WTC11 (cell line): ENCODE data around the gene FCN3. TPM values are rescaled to one million over a fixed set of nuclear protein-coding genes. Genes with fewer than 3 reads are reported as not detected.
A peak's percentile ranks its signal among the peaks of the same experiment; 100 is the strongest.

Experiments
- ATAC-seq: fragments of 200-7000 bp; cut with Tn5 transposase; 2 replicates; pipeline ENCODE4 v1.10.0; 2021; ENCODE audit warnings: mild to moderate bottlenecking, moderate library complexity
- Bru-seq: library from RNA; stranded (reverse); fragments of 400-500 nt; gene quantifications from one replicate; lab custom pipeline; 2021; lab: Mats Ljungman, UMichigan
- CTCF ChIA-PET: fragments of 300-600 bp; sonication (Branson Sonifier 250); formaldehyde crosslinking; loops from one replicate; lab custom pipeline; 2021; ENCODE audit warnings: antibody characterized with exemption; lab: Charles Lee
- POLR2A ChIA-PET: fragments of 350-600 bp; sonication (Branson Sonifier 250); formaldehyde crosslinking; loops from one replicate; lab custom pipeline; 2021; ENCODE audit warnings: antibody characterized with exemption; lab: Charles Lee
- DNase-seq: peaks from one replicate; pipeline ENCODE4 v3.0.0; 2021; ENCODE audit warnings: low spot score
- H3K27ac Mint-ChIP-seq: 2 replicates; pipeline ENCODE4 v1.8.0; 2021; ENCODE audit warnings: mixed read lengths
- H3K27me3 Mint-ChIP-seq: 2 replicates; pipeline ENCODE4 v1.8.0; 2021; ENCODE audit warnings: low read depth, mild to moderate bottlenecking, moderate library complexity, mixed read lengths
- H3K36me3 Mint-ChIP-seq: 2 replicates; pipeline ENCODE4 v1.8.0; 2021; ENCODE audit warnings: mixed read lengths
- H3K4me1 Mint-ChIP-seq: 2 replicates; pipeline ENCODE4 v1.8.0; 2022; ENCODE audit warnings: mixed read lengths
- H3K4me3 Mint-ChIP-seq: 2 replicates; pipeline ENCODE4 v1.8.0; 2021; ENCODE audit warnings: mild to moderate bottlenecking, moderate library complexity, mixed read lengths
- H3K9me3 Mint-ChIP-seq: 2 replicates; pipeline ENCODE4 v1.8.0; 2021; ENCODE audit warnings: mixed read lengths
- AFF4 ChIP-seq: sonication (generic); formaldehyde crosslinking; IDR thresholded peaks from 2 replicates; pipeline ENCODE4 v1.8.1; 2023; ENCODE audit warnings: mild to moderate bottlenecking, missing genetic modification reagents, borderline replicate concordance
- AR ChIP-seq: fragments of 250-450 bp; sonication (Bioruptor Pico); IDR thresholded peaks from 2 replicates; pipeline ENCODE4 v1.9.0; 2021; ENCODE audit warnings: mild to moderate bottlenecking
- ATF3 ChIP-seq: sonication (generic); formaldehyde crosslinking; conservative IDR thresholded peaks from 2 replicates; pipeline ENCODE4 v1.8.1; 2022; ENCODE audit warnings: mild to moderate bottlenecking, missing genetic modification reagents
- CBFB ChIP-seq: sonication (generic); formaldehyde crosslinking; IDR thresholded peaks from 2 replicates; pipeline ENCODE4 v1.8.1; 2022; ENCODE audit warnings: mild to moderate bottlenecking, low read depth, missing genetic modification reagents
- ESRRA ChIP-seq: sonication (generic); formaldehyde crosslinking; IDR thresholded peaks from 2 replicates; pipeline ENCODE4 v1.8.1; 2022; ENCODE audit warnings: mild to moderate bottlenecking, missing genetic modification reagents, borderline replicate concordance
- FOXP1 ChIP-seq: sonication (generic); formaldehyde crosslinking; IDR thresholded peaks from 2 replicates; pipeline ENCODE4 v1.8.0; 2022; ENCODE audit warnings: missing genetic modification reagents, mild to moderate bottlenecking, moderate library complexity, borderline replicate concordance
- GRHL2 ChIP-seq: fragments of 250-450 bp; sonication (Bioruptor Pico); IDR thresholded peaks from 2 replicates; pipeline ENCODE4 v1.8.0; 2022; ENCODE audit warnings: mild to moderate bottlenecking, moderate library complexity; ENCODE audit not compliant: insufficient replicate concordance, severe bottlenecking
- KAT7 ChIP-seq: sonication (generic); formaldehyde crosslinking; IDR thresholded peaks from 2 replicates; pipeline ENCODE4 v1.8.1; 2023; ENCODE audit warnings: missing genetic modification reagents, mild to moderate bottlenecking, borderline replicate concordance
- MAX ChIP-seq: sonication (generic); formaldehyde crosslinking; IDR thresholded peaks from 2 replicates; pipeline ENCODE4 v1.8.0; 2022; ENCODE audit warnings: mild to moderate bottlenecking, missing genetic modification reagents
- MXD4 ChIP-seq: fragments of 250-450 bp; sonication (Bioruptor Pico); IDR thresholded peaks from 2 replicates; pipeline ENCODE4 v1.8.0; 2021; ENCODE audit warnings: mild to moderate bottlenecking, moderate library complexity, borderline replicate concordance
- SP1 ChIP-seq: sonication (generic); formaldehyde crosslinking; conservative IDR thresholded peaks from 2 replicates; pipeline ENCODE4 v1.8.1; 2022; ENCODE audit warnings: missing genetic modification reagents
- USF1 ChIP-seq: sonication (generic); formaldehyde crosslinking; IDR thresholded peaks from 2 replicates; pipeline ENCODE4 v1.8.0; 2022; ENCODE audit warnings: mild to moderate bottlenecking, missing genetic modification reagents
- ZNF425 ChIP-seq: fragments of 250-450 bp; sonication (Bioruptor Pico); conservative IDR thresholded peaks from 2 replicates; pipeline ENCODE4 v1.9.0; 2021; ENCODE audit warnings: mild to moderate bottlenecking
- ZSCAN18 ChIP-seq: fragments of 250-450 bp; sonication (Bioruptor Pico); IDR thresholded peaks from 2 replicates; pipeline ENCODE4 v2.1.2; 2022; ENCODE audit warnings: mild to moderate bottlenecking, moderate library complexity
- long read RNA-seq, 3 experiments: library from RNA in 1 of 3; library from capped mRNA in 1 of 3; library from polyadenylated mRNA in 1 of 3; unstranded in 2 of 3; stranded (forward) in 1 of 3; transcript quantifications; one replicate each; pipeline ENCODE4 v2.0.0, GENCODE V29; 2021
- total RNA-seq: library from RNA; stranded (reverse); gene quantifications from 3 replicates; pipeline ENCODE4 v1.2.3, GENCODE V29; 2021

FCN3 gene
- total RNA-seq (0.98 to 1.6 TPM (median 1.3 TPM) in 3 replicates), Bru-seq, nascent RNA (percentile 20 among the genes with signal in this experiment)
- long read RNA-seq, experiment 1, partial matches to known transcripts: 0 of 2 reads
- long read RNA-seq, experiment 1, other reads (novel, unspliced or antisense): 2 of 2 reads
- long read RNA-seq, experiment 2: 0 reads
- long read RNA-seq, experiment 3: 0 reads

GRCh38 chr1:27374362-27375086 lies at the start of gene FCN3:
FCN3 (minus strand) TSS chr1:27374824; CDS start chr1:27374818, 6 bp downstream.
- H3K4me3 Mint-ChIP-seq: no peak within 1 kb of the TSS
- no peaks in the 10 kb centered on the region for H3K9me3 Mint-ChIP-seq
- no peak within 1 kb of the TSS for H3K27ac Mint-ChIP-seq
- ChIA-PET POLR2A (interaction anchor here (1.2 kb wide), 1 partner anchor 8 kb away, joined by 3 read pairs; the partner anchor contains the start of gene CD164L2), CTCF (interaction anchor here (0.7 to 1.3 kb wide), 5 partner anchors 8 to 73 kb away, joined by 3 to 6 read pairs (median 4); partner anchors contain the start of gene CD164L2)
- no peaks in the 10 kb centered on the region for H3K36me3 Mint-ChIP-seq
- H3K4me1 Mint-ChIP-seq: peaks cover 6% of the 10 kb centered on the region; the same call in 1 of the 2 replicates
- no peaks in the 10 kb centered on the region for H3K27me3 Mint-ChIP-seq
- TF ChIP-seq ZSCAN18 (CRISPR knock-in tag): no peak
- TF ChIP-seq MAX: no peak
- TF ChIP-seq USF1: no peak
- TF ChIP-seq AFF4 (CRISPR knock-in tag): no peak
- ATAC-seq (no peak), DNase-seq (no peak)

- ATAC-seq (no peak), DNase-seq (no peak)
- no peak for TF ChIP-seq MXD4 (CRISPR knock-in tag)
- TF ChIP-seq GRHL2 (CRISPR knock-in tag): no peak
- no peak for TF ChIP-seq SP1
- no peak for TF ChIP-seq CBFB
- TF ChIP-seq ESRRA (CRISPR knock-in tag): no peak
- TF ChIP-seq KAT7 (CRISPR knock-in tag): no peak
- TF ChIP-seq ZNF425: no peak
- TF ChIP-seq FOXP1: no peak
- TF ChIP-seq ATF3: no peak
- no peak for TF ChIP-seq AR
- POLR2A ChIA-PET: interaction anchor here (0.7 kb wide), 1 partner anchor 67 kb away, joined by 4 read pairs; no protein-coding TSS in a partner anchor
- H3K36me3 Mint-ChIP-seq: peaks cover 21% of the 10 kb centered on the region
- CTCF ChIA-PET: interaction anchor here (0.6 to 1.9 kb wide), 7 partner anchors 15 to 246 kb away, joined by 3 to 12 read pairs (median 3); no protein-coding TSS in a partner anchor
- H3K4me1 Mint-ChIP-seq: peaks cover 71% of the 10 kb centered on the region
- peak overlapping the region; percentile 19; the same call in 1 of the 2 replicates for H3K27ac Mint-ChIP-seq
- H3K4me3 Mint-ChIP-seq: no peak overlapping the region
- H3K27me3 Mint-ChIP-seq: no peaks in the 10 kb centered on the region
- no peaks in the 10 kb centered on the region for H3K9me3 Mint-ChIP-seq
Observed at GRCh38 chr1:27423709-27424108, 49.1 kb upstream of the FCN3 start.
